ENCODE data around the gene RAB23. TPM values are rescaled to one million over a fixed set of nuclear protein-coding genes. Genes with fewer than 3 reads are reported as not detected.
A peak's percentile ranks its signal among the peaks of the same experiment; 100 is the strongest.

RAB23 gene
- polyA plus RNA-seq, 3 donors = 0.16 to 0.46 (median 0.25) TPM

DNA sequence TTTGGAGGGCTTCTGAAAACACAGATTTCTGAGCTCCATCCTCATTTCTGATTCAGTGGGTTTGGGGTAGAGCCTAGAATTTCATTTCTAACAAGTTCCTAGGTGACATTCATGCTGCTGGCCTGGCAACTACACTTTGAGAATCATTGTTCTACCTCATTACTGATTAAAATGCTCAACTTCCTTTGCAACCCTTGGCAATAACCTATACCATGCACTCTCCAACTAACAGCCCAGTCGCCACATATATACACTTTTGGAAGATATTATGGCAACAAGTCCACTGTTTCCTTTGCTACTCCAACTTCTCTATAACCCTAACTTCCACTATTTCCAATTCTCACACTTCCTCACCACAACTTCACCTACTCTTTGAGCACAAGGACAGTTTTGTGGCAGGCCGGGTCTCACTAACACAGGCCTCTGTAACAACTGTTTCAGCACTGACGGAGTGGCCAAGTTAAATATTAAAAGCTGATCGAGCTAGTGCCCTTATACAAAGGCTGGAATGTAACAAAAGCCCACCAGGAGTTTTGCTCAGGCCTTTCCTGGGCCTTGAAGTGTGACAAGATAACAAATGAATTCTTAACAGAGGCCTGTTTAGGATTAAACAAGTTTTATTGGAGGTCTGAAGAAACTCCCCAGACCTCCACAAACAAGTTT lies 32.1 kb upstream of the RAB23 start:
- 100% methylated on average over 2 of the region's 4 CpGs for WGBS (ENCODE audit: insufficient coverage)
- H3K27me3 ChIP-seq (ENCODE audit: control insufficient read depth in 2 of 2, insufficient read depth in 2 of 2, low read length in 2 of 2) = no peaks in the 10 kb centered on the region
- H3K36me3 Mint-ChIP-seq = no peaks in the 10 kb centered on the region
- no peaks in the 10 kb centered on the region for H3K4me1 ChIP-seq (ENCODE audit: control insufficient read depth in 1 of 2, insufficient read depth in 2 of 2, low read length in 2 of 2)
- peaks cover 0 to 2% (median 2%) of the 10 kb centered on the region in 3 donors for H3K27me3 Mint-ChIP-seq (ENCODE audit: low read depth in 3 of 3)
- H3K9me3 ChIP-seq (replicated peaks in 1 of 2; ENCODE audit: control insufficient read depth in 1 of 2, insufficient read depth in 1 of 2, low read length in 2 of 2) = no peaks in the 10 kb centered on the region
- no peak overlapping the region for H3K27ac Mint-ChIP-seq
- no peaks in the 10 kb centered on the region for H3K4me1 Mint-ChIP-seq
- no peak overlapping the region for H3K9ac ChIP-seq (ENCODE audit: insufficient read depth, low read length, poor library complexity, severe bottlenecking)
- no peak overlapping the region for H3K4me3 Mint-ChIP-seq
- TF ChIP-seq, protein P1, sequence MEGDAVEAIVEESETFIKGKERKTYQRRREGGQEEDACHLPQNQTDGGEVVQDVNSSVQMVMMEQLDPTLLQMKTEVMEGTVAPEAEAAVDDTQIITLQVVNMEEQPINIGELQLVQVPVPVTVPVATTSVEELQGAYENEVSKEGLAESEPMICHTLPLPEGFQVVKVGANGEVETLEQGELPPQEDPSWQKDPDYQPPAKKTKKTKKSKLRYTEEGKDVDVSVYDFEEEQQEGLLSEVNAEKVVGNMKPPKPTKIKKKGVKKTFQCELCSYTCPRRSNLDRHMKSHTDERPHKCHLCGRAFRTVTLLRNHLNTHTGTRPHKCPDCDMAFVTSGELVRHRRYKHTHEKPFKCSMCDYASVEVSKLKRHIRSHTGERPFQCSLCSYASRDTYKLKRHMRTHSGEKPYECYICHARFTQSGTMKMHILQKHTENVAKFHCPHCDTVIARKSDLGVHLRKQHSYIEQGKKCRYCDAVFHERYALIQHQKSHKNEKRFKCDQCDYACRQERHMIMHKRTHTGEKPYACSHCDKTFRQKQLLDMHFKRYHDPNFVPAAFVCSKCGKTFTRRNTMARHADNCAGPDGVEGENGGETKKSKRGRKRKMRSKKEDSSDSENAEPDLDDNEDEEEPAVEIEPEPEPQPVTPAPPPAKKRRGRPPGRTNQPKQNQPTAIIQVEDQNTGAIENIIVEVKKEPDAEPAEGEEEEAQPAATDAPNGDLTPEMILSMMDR (IDR thresholded peaks at IDR 0.05) = no peak
- H2AFZ ChIP-seq (ENCODE audit: insufficient read depth, low read depth, low read length, poor library complexity, severe bottlenecking) = no peak overlapping the region
- H3K9me3 Mint-ChIP-seq = peaks cover 0 to 2% (median 0%) of the 10 kb centered on the region in 7 donors
- intact Hi-C loops (cut with micrococcal nuclease) = no loop called here
- no peak overlapping the region for H3K27ac ChIP-seq (ENCODE audit: low read depth in 1 of 2, low read length in 2 of 2)
- H3K4me2 ChIP-seq (replicated peaks; ENCODE audit: extremely low read depth, low read length, poor library complexity, severe bottlenecking) = no peak overlapping the region
- H3K4me3 ChIP-seq (replicated peaks in 1 of 3; ENCODE audit: low read depth in 2 of 3, low read length in 3 of 3) = no peak overlapping the region
- H3K79me2 ChIP-seq (ENCODE audit: insufficient read depth, low read length) = no peaks in the 10 kb centered on the region
- no peaks in the 10 kb centered on the region for H3K36me3 ChIP-seq (replicated peaks in 1 of 2; ENCODE audit: control insufficient read depth in 1 of 2, insufficient read depth in 2 of 2, low read length in 2 of 2)
- no peak for DNase-seq
- no peaks in the 10 kb centered on the region for H4K20me1 ChIP-seq (ENCODE audit: insufficient read depth, low read length)

DNA sequence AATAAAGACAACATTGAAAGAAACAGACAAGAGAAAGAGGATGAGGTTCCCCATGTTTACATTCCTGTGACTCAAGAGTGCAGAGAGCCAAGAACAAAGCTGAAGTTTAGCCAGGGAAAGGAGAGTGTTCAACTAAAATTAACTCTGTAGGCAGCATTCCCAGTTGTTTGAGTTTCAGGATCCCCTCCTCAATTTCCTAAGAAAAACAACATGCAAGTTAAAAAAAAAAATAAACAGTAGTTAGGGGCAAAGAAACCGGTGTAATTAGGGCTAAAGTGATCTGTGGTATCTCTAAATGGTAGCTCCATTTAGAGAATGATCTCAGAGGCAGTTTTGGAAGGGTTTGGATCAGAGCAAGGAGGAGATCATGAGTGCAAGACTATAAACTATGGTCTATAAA lies 30.9 kb upstream of the RAB23 start:
- no peaks in the 10 kb centered on the region for H3K36me3 Mint-ChIP-seq
- intact Hi-C loops (cut with micrococcal nuclease) = no loop called here
- Histone ChIP-seq H4K20me1 (ENCODE audit: insufficient read depth, low read length) (no peaks in the 10 kb centered on the region), H3K27ac (ENCODE audit: low read depth in 1 of 2, low read length in 2 of 2) (no peak overlapping the region), H3K9ac (ENCODE audit: insufficient read depth, low read length, poor library complexity, severe bottlenecking) (no peak overlapping the region), H3K4me3 (replicated peaks in 1 of 3; ENCODE audit: low read depth in 2 of 3, low read length in 3 of 3) (no peak overlapping the region), H3K9me3 (replicated peaks in 1 of 2; ENCODE audit: control insufficient read depth in 1 of 2, insufficient read depth in 1 of 2, low read length in 2 of 2) (no peaks in the 10 kb centered on the region), H3K4me2 (replicated peaks; ENCODE audit: extremely low read depth, low read length, poor library complexity, severe bottlenecking) (no peak overlapping the region), H3K36me3 (replicated peaks in 1 of 2; ENCODE audit: control insufficient read depth in 1 of 2, insufficient read depth in 2 of 2, low read length in 2 of 2) (no peaks in the 10 kb centered on the region), H3K79me2 (ENCODE audit: insufficient read depth, low read length) (no peaks in the 10 kb centered on the region), H3K27me3 (ENCODE audit: control insufficient read depth in 2 of 2, insufficient read depth in 2 of 2, low read length in 2 of 2) (no peaks in the 10 kb centered on the region), H3K4me1 (ENCODE audit: control insufficient read depth in 1 of 2, insufficient read depth in 2 of 2, low read length in 2 of 2) (no peaks in the 10 kb centered on the region), H2AFZ (ENCODE audit: insufficient read depth, low read depth, low read length, poor library complexity, severe bottlenecking) (no peak overlapping the region)
- WGBS (ENCODE audit: insufficient coverage) = 67% methylated on average over 1 of the region's 1 CpG
- no peaks in the 10 kb centered on the region for H3K4me1 Mint-ChIP-seq
- H3K9me3 Mint-ChIP-seq = peaks cover 0 to 2% (median 0%) of the 10 kb centered on the region in 7 donors
- H3K27me3 Mint-ChIP-seq (ENCODE audit: low read depth in 3 of 3) = peaks cover 0 to 2% (median 0%) of the 10 kb centered on the region in 3 donors
- H3K27ac Mint-ChIP-seq = peak overlapping the region in 1 of 7 donors; percentile 19
- DNase-seq = no peak
- TF ChIP-seq, protein P1 (IDR thresholded peaks at IDR 0.05) = no peak
- no peak overlapping the region for H3K4me3 Mint-ChIP-seq

Data from CD14-positive monocyte (primary cell).